Measurements from ENCODE around the gene DHRS7B.
"Not testable (repeated sequence)": the region's sequence is repeated elsewhere in the genome, so short reads cannot be mapped to it uniquely, and the experiment has no call there.

The DHRS7B gene

GRCh38 chr17:21127509-21128077 lies 829 bp downstream of the DHRS7B start:
- peak; percentile 11 for DNase-seq (ENCODE audit: low read depth)
- no peak for TF ChIP-seq CTCF (IDR thresholded peaks at IDR 0.05; ENCODE audit: insufficient read depth, low read depth, low read length, missing control alignments)

GRCh38 chr17:21129023-21129681 lies 2.4 kb downstream of the DHRS7B start:
- TF ChIP-seq CTCF (IDR thresholded peaks at IDR 0.05; ENCODE audit: insufficient read depth, low read depth, low read length, missing control alignments): peak; percentile 58
- DNase-seq (ENCODE audit: low read depth): peak; percentile 54
- H3K4me3 ChIP-seq (ENCODE audit: low read length): no peak overlapping the region

More at GRCh38 chr17:21127509-21128077, 829 bp downstream of the DHRS7B start:
- H3K4me3 ChIP-seq (ENCODE audit: low read length): peak overlapping the region; percentile 94

- TF ChIP-seq CTCF (IDR thresholded peaks at IDR 0.05; ENCODE audit: insufficient read depth, low read depth, low read length, missing control alignments): no peak
- H3K4me3 ChIP-seq (ENCODE audit: low read length): no peak overlapping the region
- DNase-seq (ENCODE audit: low read depth): no peak
Observed at GRCh38 chr17:21131137-21131536, 4.4 kb downstream of the DHRS7B start.

GRCh38 chr17:21132428-21132827 lies 5.7 kb downstream of the DHRS7B start:
- DNase-seq (ENCODE audit: low read depth): no peak
- no peak for TF ChIP-seq CTCF (IDR thresholded peaks at IDR 0.05; ENCODE audit: insufficient read depth, low read depth, low read length, missing control alignments)
- no peak overlapping the region for H3K4me3 ChIP-seq (ENCODE audit: low read length)

GRCh38 chr17:21134559-21134958 lies 7.8 kb downstream of the DHRS7B start:
- DNase-seq (ENCODE audit: low read depth): no peak
- no peak overlapping the region for H3K4me3 ChIP-seq (ENCODE audit: low read length)
- no peak for TF ChIP-seq CTCF (IDR thresholded peaks at IDR 0.05; ENCODE audit: insufficient read depth, low read depth, low read length, missing control alignments)

- no peak for TF ChIP-seq CTCF (IDR thresholded peaks at IDR 0.05; ENCODE audit: insufficient read depth, low read depth, low read length, missing control alignments)
- no peak overlapping the region for H3K4me3 ChIP-seq (ENCODE audit: low read length)
- no peak for DNase-seq (ENCODE audit: low read depth)
Observed at GRCh38 chr17:21140911-21141310, 14.1 kb downstream of the DHRS7B start.

GRCh38 chr17:21141331-21141730 lies 14.6 kb downstream of the DHRS7B start:
- no peak for TF ChIP-seq CTCF (IDR thresholded peaks at IDR 0.05; ENCODE audit: insufficient read depth, low read depth, low read length, missing control alignments)
- DNase-seq (ENCODE audit: low read depth): no peak
- H3K4me3 ChIP-seq (ENCODE audit: low read length): no peak overlapping the region

- not testable (repeated sequence) for DNase-seq (ENCODE audit: low read depth); H3K4me3 ChIP-seq (ENCODE audit: low read length)
Observed at GRCh38 chr17:21142065-21142464, 15.3 kb downstream of the DHRS7B start.

Measured in epithelial cell of esophagus (primary cell).